ENCODE measurements around the gene TP73.

Gene TP73

GRCh38 chr1:3729594-3730542 lies 77.6 kb downstream of the TP73 start:
- Histone ChIP-seq H3K27ac (ENCODE audit: insufficient read depth, low read depth, low read length, poor library complexity, severe bottlenecking) (no peak overlapping the region), H3K4me3 (ENCODE audit: insufficient read depth, low read depth, low read length) (no peak overlapping the region), H3K9me3 (ENCODE audit: control insufficient read depth, low read length) (no peaks in the 10 kb centered on the region), H3K4me1 (ENCODE audit: control insufficient read depth, insufficient read depth, low read length) (peaks cover 9% of the 10 kb centered on the region), H3K27me3 (ENCODE audit: control insufficient read depth, insufficient read depth, low read length, poor library complexity, severe bottlenecking) (peaks cover 5% of the 10 kb centered on the region), H3K36me3 (ENCODE audit: control insufficient read depth, insufficient read depth, low read length) (peaks cover 4% of the 10 kb centered on the region)
- 90 to 91% methylated on average over 32 of the region's 32 CpGs for WGBS, 2 experiments

GRCh38 chr1:3730543-3731247 lies 78.4 kb downstream of the TP73 start:
- 93 to 94% methylated on average over 25 of the region's 25 CpGs for WGBS, 2 experiments
- Histone ChIP-seq H3K9me3 (ENCODE audit: control insufficient read depth, low read length) (no peaks in the 10 kb centered on the region), H3K27me3 (ENCODE audit: control insufficient read depth, insufficient read depth, low read length, poor library complexity, severe bottlenecking) (peaks cover 5% of the 10 kb centered on the region), H3K4me1 (ENCODE audit: control insufficient read depth, insufficient read depth, low read length) (peaks cover 9% of the 10 kb centered on the region), H3K27ac (ENCODE audit: insufficient read depth, low read depth, low read length, poor library complexity, severe bottlenecking) (no peak overlapping the region), H3K4me3 (ENCODE audit: insufficient read depth, low read depth, low read length) (no peak overlapping the region), H3K36me3 (ENCODE audit: control insufficient read depth, insufficient read depth, low read length) (peaks cover 6% of the 10 kb centered on the region)

GRCh38 chr1:3731583-3732433 lies 79.5 kb downstream of the TP73 start:
- 74 to 75% methylated on average over 25 of the region's 25 CpGs for WGBS, 2 experiments
- H3K4me1 ChIP-seq (ENCODE audit: control insufficient read depth, insufficient read depth, low read length), result peaks cover 9% of the 10 kb centered on the region
- H3K4me3 ChIP-seq (ENCODE audit: insufficient read depth, low read depth, low read length), result no peak overlapping the region
- no peaks in the 10 kb centered on the region for H3K9me3 ChIP-seq (ENCODE audit: control insufficient read depth, low read length)
- H3K36me3 ChIP-seq (ENCODE audit: control insufficient read depth, insufficient read depth, low read length), result peaks cover 13% of the 10 kb centered on the region
- H3K27me3 ChIP-seq (ENCODE audit: control insufficient read depth, insufficient read depth, low read length, poor library complexity, severe bottlenecking), result peaks cover 5% of the 10 kb centered on the region
- no peak overlapping the region for H3K27ac ChIP-seq (ENCODE audit: insufficient read depth, low read depth, low read length, poor library complexity, severe bottlenecking)

- H3K9me3 ChIP-seq (ENCODE audit: control insufficient read depth, low read length), result no peaks in the 10 kb centered on the region
- no peak overlapping the region for H3K27ac ChIP-seq (ENCODE audit: insufficient read depth, low read depth, low read length, poor library complexity, severe bottlenecking)
- peaks cover 5% of the 10 kb centered on the region for H3K27me3 ChIP-seq (ENCODE audit: control insufficient read depth, insufficient read depth, low read length, poor library complexity, severe bottlenecking)
- peaks cover 9% of the 10 kb centered on the region for H3K4me1 ChIP-seq (ENCODE audit: control insufficient read depth, insufficient read depth, low read length)
- no peak overlapping the region for H3K4me3 ChIP-seq (ENCODE audit: insufficient read depth, low read depth, low read length)
- WGBS, 2 experiments, result 81 to 88% methylated on average over 37 of the region's 37 CpGs
- H3K36me3 ChIP-seq (ENCODE audit: control insufficient read depth, insufficient read depth, low read length), result peaks cover 13% of the 10 kb centered on the region
These were observed 80.2 kb downstream of the TP73 start for GRCh38 chr1:3732434-3733093.

GRCh38 chr1:3733094-3733882 lies 81.0 kb downstream of the TP73 start:
- Histone ChIP-seq H3K9me3 (ENCODE audit: control insufficient read depth, low read length) (no peaks in the 10 kb centered on the region), H3K36me3 (ENCODE audit: control insufficient read depth, insufficient read depth, low read length) (peaks cover 13% of the 10 kb centered on the region), H3K27ac (ENCODE audit: insufficient read depth, low read depth, low read length, poor library complexity, severe bottlenecking) (no peak overlapping the region), H3K4me3 (ENCODE audit: insufficient read depth, low read depth, low read length) (no peak overlapping the region), H3K4me1 (ENCODE audit: control insufficient read depth, insufficient read depth, low read length) (peaks cover 9% of the 10 kb centered on the region), H3K27me3 (ENCODE audit: control insufficient read depth, insufficient read depth, low read length, poor library complexity, severe bottlenecking) (peaks cover 5% of the 10 kb centered on the region)
- 91 to 93% methylated on average over 29 of the region's 29 CpGs for WGBS, 2 experiments

- Histone ChIP-seq H3K27ac (ENCODE audit: insufficient read depth, low read depth, low read length, poor library complexity, severe bottlenecking) (no peak overlapping the region), H3K4me3 (ENCODE audit: insufficient read depth, low read depth, low read length) (no peak overlapping the region), H3K36me3 (ENCODE audit: control insufficient read depth, insufficient read depth, low read length) (peaks cover 20% of the 10 kb centered on the region), H3K27me3 (ENCODE audit: control insufficient read depth, insufficient read depth, low read length, poor library complexity, severe bottlenecking) (peaks cover under 1% of the 10 kb centered on the region), H3K9me3 (ENCODE audit: control insufficient read depth, low read length) (no peaks in the 10 kb centered on the region), H3K4me1 (ENCODE audit: control insufficient read depth, insufficient read depth, low read length) (peaks cover 9% of the 10 kb centered on the region)
- 90% methylated on average over 17 of the region's 17 CpGs for WGBS, 2 experiments
These were observed 81.7 kb downstream of the TP73 start for GRCh38 chr1:3733883-3734589.

- WGBS, 2 experiments, result 95 to 97% methylated on average over 16 of the region's 16 CpGs
- Histone ChIP-seq H3K27me3 (ENCODE audit: control insufficient read depth, insufficient read depth, low read length, poor library complexity, severe bottlenecking) (no peaks in the 10 kb centered on the region), H3K9me3 (ENCODE audit: control insufficient read depth, low read length) (no peaks in the 10 kb centered on the region), H3K36me3 (ENCODE audit: control insufficient read depth, insufficient read depth, low read length) (peaks cover 20% of the 10 kb centered on the region), H3K27ac (ENCODE audit: insufficient read depth, low read depth, low read length, poor library complexity, severe bottlenecking) (no peak overlapping the region), H3K4me1 (ENCODE audit: control insufficient read depth, insufficient read depth, low read length) (peaks cover 9% of the 10 kb centered on the region), H3K4me3 (ENCODE audit: insufficient read depth, low read depth, low read length) (no peak overlapping the region)
These were observed 82.3 kb downstream of the TP73 start for GRCh38 chr1:3734602-3735001.

GRCh38 chr1:3735027-3735681 lies 82.8 kb downstream of the TP73 start:
- no peak overlapping the region for H3K27ac ChIP-seq (ENCODE audit: insufficient read depth, low read depth, low read length, poor library complexity, severe bottlenecking)
- H3K4me1 ChIP-seq (ENCODE audit: control insufficient read depth, insufficient read depth, low read length), result peaks cover 9% of the 10 kb centered on the region
- whole genome bisulfite sequencing, 2 experiments, result 94 to 95% methylated on average over 10 to 12 of the region's 12 CpGs
- H3K27me3 ChIP-seq (ENCODE audit: control insufficient read depth, insufficient read depth, low read length, poor library complexity, severe bottlenecking), result no peaks in the 10 kb centered on the region
- no peaks in the 10 kb centered on the region for H3K9me3 ChIP-seq (ENCODE audit: control insufficient read depth, low read length)
- peaks cover 20% of the 10 kb centered on the region for H3K36me3 ChIP-seq (ENCODE audit: control insufficient read depth, insufficient read depth, low read length)
- H3K4me3 ChIP-seq (ENCODE audit: insufficient read depth, low read depth, low read length), result no peak overlapping the region
